GM10248 (cell line): ENCODE data around the gene PLA2G3.

ENCODE experiments used
- CTCF ChIA-PET: fragments of 300-600 bp; sonication (Branson Sonifier 250); formaldehyde crosslinking; extraction: SDS; loops from one replicate; lab custom pipeline; 2021; ENCODE audit warnings: antibody characterized with exemption; lab: Yijun Ruan, JAX
- POLR2A ChIA-PET: fragments of 350-650 bp; sonication (Branson Sonifier 250); formaldehyde crosslinking; extraction: SDS; loops from one replicate; lab custom pipeline; 2020; ENCODE audit warnings: antibody characterized with exemption; lab: Yijun Ruan, JAX
- DNase-seq: peaks from one replicate; pipeline ENCODE4 v3.0.0; 2012; ENCODE audit errors: extremely low spot score
- CTCF ChIP-seq: IDR thresholded peaks from 2 replicates; pipeline ENCODE4 v1.5.1; 2012; ENCODE audit warnings: mild to moderate bottlenecking, low read depth; ENCODE audit errors: extremely low read depth, missing control alignments, control extremely low read depth

PLA2G3 gene

GRCh38 chr22:31128156-31128555 lies 12.2 kb downstream of the PLA2G3 start:
- ChIA-PET CTCF (interaction anchor here (1.1 to 1.6 kb wide), 2 partner anchors 20 to 145 kb away, joined by 4 to 5 read pairs; partner anchors contain the start of gene SELENOM), POLR2A (no interaction called here)
- no peak for DNase-seq
- TF ChIP-seq CTCF, result no peak

GRCh38 chr22:31127181-31127772 lies 13.0 kb downstream of the PLA2G3 start:
- ChIA-PET CTCF (interaction anchor here (1.1 to 1.6 kb wide), 2 partner anchors 20 to 146 kb away, joined by 4 to 5 read pairs; partner anchors contain the start of gene SELENOM), POLR2A (interaction anchor here (0.7 kb wide), 1 partner anchor 156 kb away, joined by 3 read pairs; no protein-coding TSS in a partner anchor)
- no peak for TF ChIP-seq CTCF
- DNase-seq, result no peak

GRCh38 chr22:31126869-31127175 lies 13.5 kb downstream of the PLA2G3 start:
- DNase-seq, result no peak
- ChIA-PET CTCF (no interaction called here), POLR2A (interaction anchor here (0.7 kb wide), 1 partner anchor 157 kb away, joined by 3 read pairs; no protein-coding TSS in a partner anchor)
- TF ChIP-seq CTCF, result no peak

GRCh38 chr22:31126128-31126868 lies 14.0 kb downstream of the PLA2G3 start:
- TF ChIP-seq CTCF, result no peak
- no peak for DNase-seq
- CTCF ChIA-PET, result no interaction called here
- POLR2A ChIA-PET, result interaction anchor here (0.7 kb wide), 1 partner anchor 157 kb away, joined by 3 read pairs; no protein-coding TSS in a partner anchor

- no peak for TF ChIP-seq CTCF
- no peak for DNase-seq
- CTCF ChIA-PET, result no interaction called here
- POLR2A ChIA-PET, result interaction anchor here (0.6 kb wide), 1 partner anchor 174 kb away, joined by 3 read pairs; no protein-coding TSS in a partner anchor
Measured at GRCh38 chr22:31125521-31126117, 14.7 kb downstream of the PLA2G3 start.

- POLR2A ChIA-PET, result interaction anchor here (0.6 kb wide), 1 partner anchor 173 kb away, joined by 3 read pairs; no protein-coding TSS in a partner anchor
- TF ChIP-seq CTCF, result no peak
- no peak for DNase-seq
- CTCF ChIA-PET, result interaction anchor here (1.1 to 1.2 kb wide), 2 partner anchors 17 to 108 kb away, joined by 3 read pairs; no protein-coding TSS in a partner anchor
Measured at GRCh38 chr22:31124811-31125465, 15.4 kb downstream of the PLA2G3 start.
